ENCODE data around the gene IL1R2.

DNA sequence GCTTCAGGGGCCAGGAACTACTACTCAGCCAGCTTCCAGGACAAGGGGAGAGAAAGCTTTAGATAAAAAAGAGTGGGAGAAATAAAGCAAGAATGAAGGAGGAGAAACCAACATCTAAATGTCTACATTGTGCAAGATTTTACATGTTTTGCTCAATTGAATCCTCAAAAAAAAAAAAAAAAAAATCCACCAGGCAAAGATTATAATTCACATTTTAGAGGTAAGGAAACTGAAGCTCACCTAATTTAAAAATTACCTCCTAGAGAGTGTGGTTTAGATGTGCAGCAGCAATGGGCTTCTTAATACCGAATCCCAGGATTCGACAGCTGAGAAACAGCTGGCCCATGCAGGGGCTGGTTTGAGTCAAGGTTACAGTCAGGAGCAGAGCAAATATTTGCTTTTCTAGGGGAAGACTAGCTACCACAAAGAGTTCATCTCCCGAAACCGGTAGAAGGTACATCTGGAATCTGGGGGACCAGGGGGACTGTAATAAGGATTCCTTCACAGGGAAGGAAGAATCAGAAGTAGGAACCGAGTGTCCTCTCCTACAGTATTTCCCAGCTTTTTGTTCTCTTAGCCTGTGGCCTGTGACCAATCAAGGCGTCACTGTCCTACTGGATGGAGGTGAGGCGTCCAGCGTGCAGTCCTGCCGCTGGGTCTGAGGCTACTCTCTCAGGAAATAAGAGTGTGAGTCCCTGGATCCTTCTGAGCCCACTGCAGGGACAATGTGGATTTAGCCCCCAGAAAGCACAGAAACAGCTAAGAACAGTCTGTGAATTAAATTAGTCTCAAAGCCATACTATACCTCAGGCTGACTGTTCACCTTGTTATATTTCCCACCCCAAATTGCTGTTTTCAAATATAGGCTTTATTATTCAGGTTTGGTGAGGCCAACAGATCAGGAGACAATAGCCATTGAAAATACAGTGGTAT, 42.3 kb downstream of the IL1R2 start:
- no peak for TF ChIP-seq CCAR2 (IDR thresholded peaks at IDR 0.05; ENCODE audit: low read depth, low read length)
- TF ChIP-seq, protein P1, sequence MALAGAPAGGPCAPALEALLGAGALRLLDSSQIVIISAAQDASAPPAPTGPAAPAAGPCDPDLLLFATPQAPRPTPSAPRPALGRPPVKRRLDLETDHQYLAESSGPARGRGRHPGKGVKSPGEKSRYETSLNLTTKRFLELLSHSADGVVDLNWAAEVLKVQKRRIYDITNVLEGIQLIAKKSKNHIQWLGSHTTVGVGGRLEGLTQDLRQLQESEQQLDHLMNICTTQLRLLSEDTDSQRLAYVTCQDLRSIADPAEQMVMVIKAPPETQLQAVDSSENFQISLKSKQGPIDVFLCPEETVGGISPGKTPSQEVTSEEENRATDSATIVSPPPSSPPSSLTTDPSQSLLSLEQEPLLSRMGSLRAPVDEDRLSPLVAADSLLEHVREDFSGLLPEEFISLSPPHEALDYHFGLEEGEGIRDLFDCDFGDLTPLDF (CRISPR knock-in tag; IDR thresholded peaks at IDR 0.05): no peak
- no peak for TF ChIP-seq CTCF (IDR thresholded peaks at IDR 0.05 in 2 of 3, conservative IDR thresholded peaks at IDR 0.05 in 1 of 3; ENCODE audit: insufficient read depth in 2 of 3, low read depth in 1 of 3, low read length in 3 of 3)
- no peak for TF ChIP-seq PBX2 (CRISPR knock-in tag; IDR thresholded peaks at IDR 0.05; ENCODE audit: low read depth)
- TF ChIP-seq PBX2 (tag; conservative IDR thresholded peaks at IDR 0.05; ENCODE audit: low read depth): no peak
- no peak for TF ChIP-seq EZH2 (IDR thresholded peaks at IDR 0.05; ENCODE audit: borderline replicate concordance, low read depth, low read length)
- TF ChIP-seq SAFB2 (IDR thresholded peaks at IDR 0.05; ENCODE audit: borderline replicate concordance, low read depth, low read length, severe bottlenecking): no peak
- TF ChIP-seq, protein P2, sequence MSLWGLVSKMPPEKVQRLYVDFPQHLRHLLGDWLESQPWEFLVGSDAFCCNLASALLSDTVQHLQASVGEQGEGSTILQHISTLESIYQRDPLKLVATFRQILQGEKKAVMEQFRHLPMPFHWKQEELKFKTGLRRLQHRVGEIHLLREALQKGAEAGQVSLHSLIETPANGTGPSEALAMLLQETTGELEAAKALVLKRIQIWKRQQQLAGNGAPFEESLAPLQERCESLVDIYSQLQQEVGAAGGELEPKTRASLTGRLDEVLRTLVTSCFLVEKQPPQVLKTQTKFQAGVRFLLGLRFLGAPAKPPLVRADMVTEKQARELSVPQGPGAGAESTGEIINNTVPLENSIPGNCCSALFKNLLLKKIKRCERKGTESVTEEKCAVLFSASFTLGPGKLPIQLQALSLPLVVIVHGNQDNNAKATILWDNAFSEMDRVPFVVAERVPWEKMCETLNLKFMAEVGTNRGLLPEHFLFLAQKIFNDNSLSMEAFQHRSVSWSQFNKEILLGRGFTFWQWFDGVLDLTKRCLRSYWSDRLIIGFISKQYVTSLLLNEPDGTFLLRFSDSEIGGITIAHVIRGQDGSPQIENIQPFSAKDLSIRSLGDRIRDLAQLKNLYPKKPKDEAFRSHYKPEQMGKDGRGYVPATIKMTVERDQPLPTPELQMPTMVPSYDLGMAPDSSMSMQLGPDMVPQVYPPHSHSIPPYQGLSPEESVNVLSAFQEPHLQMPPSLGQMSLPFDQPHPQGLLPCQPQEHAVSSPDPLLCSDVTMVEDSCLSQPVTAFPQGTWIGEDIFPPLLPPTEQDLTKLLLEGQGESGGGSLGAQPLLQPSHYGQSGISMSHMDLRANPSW (CRISPR knock-in tag; IDR thresholded peaks at IDR 0.05): no peak
- TF ChIP-seq, protein P3, sequence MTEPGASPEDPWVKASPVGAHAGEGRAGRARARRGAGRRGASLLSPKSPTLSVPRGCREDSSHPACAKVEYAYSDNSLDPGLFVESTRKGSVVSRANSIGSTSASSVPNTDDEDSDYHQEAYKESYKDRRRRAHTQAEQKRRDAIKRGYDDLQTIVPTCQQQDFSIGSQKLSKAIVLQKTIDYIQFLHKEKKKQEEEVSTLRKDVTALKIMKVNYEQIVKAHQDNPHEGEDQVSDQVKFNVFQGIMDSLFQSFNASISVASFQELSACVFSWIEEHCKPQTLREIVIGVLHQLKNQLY (CRISPR knock-in tag; conservative IDR thresholded peaks at IDR 0.05): no peak
- TF ChIP-seq HNRNPUL1 (IDR thresholded peaks at IDR 0.05; ENCODE audit: low read length): no peak
- TF ChIP-seq FOXK1 (CRISPR knock-in tag; IDR thresholded peaks at IDR 0.05; ENCODE audit: borderline replicate concordance): no peak
- TF ChIP-seq, protein P4, sequence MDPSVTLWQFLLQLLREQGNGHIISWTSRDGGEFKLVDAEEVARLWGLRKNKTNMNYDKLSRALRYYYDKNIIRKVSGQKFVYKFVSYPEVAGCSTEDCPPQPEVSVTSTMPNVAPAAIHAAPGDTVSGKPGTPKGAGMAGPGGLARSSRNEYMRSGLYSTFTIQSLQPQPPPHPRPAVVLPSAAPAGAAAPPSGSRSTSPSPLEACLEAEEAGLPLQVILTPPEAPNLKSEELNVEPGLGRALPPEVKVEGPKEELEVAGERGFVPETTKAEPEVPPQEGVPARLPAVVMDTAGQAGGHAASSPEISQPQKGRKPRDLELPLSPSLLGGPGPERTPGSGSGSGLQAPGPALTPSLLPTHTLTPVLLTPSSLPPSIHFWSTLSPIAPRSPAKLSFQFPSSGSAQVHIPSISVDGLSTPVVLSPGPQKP (CRISPR knock-in tag; IDR thresholded peaks at IDR 0.05): no peak
- TF ChIP-seq, protein P5, sequence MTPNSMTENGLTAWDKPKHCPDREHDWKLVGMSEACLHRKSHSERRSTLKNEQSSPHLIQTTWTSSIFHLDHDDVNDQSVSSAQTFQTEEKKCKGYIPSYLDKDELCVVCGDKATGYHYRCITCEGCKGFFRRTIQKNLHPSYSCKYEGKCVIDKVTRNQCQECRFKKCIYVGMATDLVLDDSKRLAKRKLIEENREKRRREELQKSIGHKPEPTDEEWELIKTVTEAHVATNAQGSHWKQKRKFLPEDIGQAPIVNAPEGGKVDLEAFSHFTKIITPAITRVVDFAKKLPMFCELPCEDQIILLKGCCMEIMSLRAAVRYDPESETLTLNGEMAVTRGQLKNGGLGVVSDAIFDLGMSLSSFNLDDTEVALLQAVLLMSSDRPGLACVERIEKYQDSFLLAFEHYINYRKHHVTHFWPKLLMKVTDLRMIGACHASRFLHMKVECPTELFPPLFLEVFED (CRISPR knock-in tag; conservative IDR thresholded peaks at IDR 0.05): no peak
- TF ChIP-seq TCF7L2 (IDR thresholded peaks at IDR 0.05; ENCODE audit: low read depth, low read length): no peak
- TF ChIP-seq ZNF3 (CRISPR knock-in tag; IDR thresholded peaks at IDR 0.05): no peak

Measured in K562 (cell line).